Measurements from ENCODE around the gene LAMB4.

LAMB4 gene

DNA sequence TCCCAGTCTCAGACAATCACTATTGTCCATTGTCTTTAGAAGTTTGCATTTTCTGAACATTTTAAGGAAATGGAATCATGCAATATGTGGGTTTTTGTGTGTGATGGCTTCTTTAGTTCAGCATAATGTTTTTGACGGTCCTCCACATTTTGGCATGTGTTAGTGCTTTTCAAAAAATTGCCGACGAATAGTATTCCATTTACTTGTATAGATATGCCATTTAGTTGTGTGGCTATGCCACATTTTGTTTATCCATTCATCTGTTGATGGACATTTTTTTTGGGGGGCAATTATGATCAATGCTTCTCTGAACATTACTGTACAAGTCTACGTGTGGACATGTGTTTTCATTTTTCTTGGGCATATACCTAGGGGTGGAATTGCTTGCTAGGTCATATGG lies 12.0 kb upstream of the LAMB4 start:
- Histone ChIP-seq H3K27ac (ENCODE audit: low read depth, low read length) (no peak overlapping the region), H3K4me1 (ENCODE audit: control insufficient read depth, low read depth, low read length) (no peaks in the 10 kb centered on the region), H3K4ac (ENCODE audit: low read depth, low read length) (no peak overlapping the region), H3K56ac (ENCODE audit: low read length) (no peak overlapping the region), H3K23ac (ENCODE audit: low read length) (no peak overlapping the region), H3K4me2 (ENCODE audit: low read length) (no peak overlapping the region), H3K4me3 (ENCODE audit: low read length) (no peak overlapping the region), H2BK15ac (replicated peaks; ENCODE audit: low read depth) (no peak overlapping the region), H2BK120ac (ENCODE audit: low read depth, low read length) (no peak overlapping the region), H2BK5ac (ENCODE audit: low read length) (no peak overlapping the region), H3K79me2 (ENCODE audit: control insufficient read depth, insufficient read depth, low read length) (no peaks in the 10 kb centered on the region), H4K8ac (ENCODE audit: low read depth, low read length) (no peak overlapping the region), H4K5ac (ENCODE audit: low read length) (no peak overlapping the region), H3K27me3 (ENCODE audit: insufficient read depth, low read length, poor library complexity) (no peaks in the 10 kb centered on the region), H3K18ac (ENCODE audit: low read length) (no peak overlapping the region), H3K79me1 (ENCODE audit: low read length) (no peaks in the 10 kb centered on the region), H2AK5ac (ENCODE audit: low read length) (no peak overlapping the region), H3K36me3 (ENCODE audit: control insufficient read depth, insufficient read depth, low read length) (no peaks in the 10 kb centered on the region), H3K9ac (ENCODE audit: low read length) (no peak overlapping the region)
- no CpG with 5 or more reads among the region's 4 CpGs for WGBS (ENCODE audit: extremely low coverage, insufficient coverage, low lambda C conversion rate)
- no peak for DNase-seq

GRCh38 chr7:108140671-108141070 lies 10.5 kb upstream of the LAMB4 start:
- H3K27ac ChIP-seq (ENCODE audit: low read depth, low read length): no peak overlapping the region
- no peak overlapping the region for H3K9ac ChIP-seq (ENCODE audit: low read length)
- H3K36me3 ChIP-seq (ENCODE audit: control insufficient read depth, insufficient read depth, low read length): no peaks in the 10 kb centered on the region
- H3K4me2 ChIP-seq (ENCODE audit: low read length): no peak overlapping the region
- no peak overlapping the region for H2BK120ac ChIP-seq (ENCODE audit: low read depth, low read length)
- H4K8ac ChIP-seq (ENCODE audit: low read depth, low read length): no peak overlapping the region
- no peak overlapping the region for H4K5ac ChIP-seq (ENCODE audit: low read length)
- no peak overlapping the region for H3K23ac ChIP-seq (ENCODE audit: low read length)
- H3K56ac ChIP-seq (ENCODE audit: low read length): no peak overlapping the region
- no peaks in the 10 kb centered on the region for H3K4me1 ChIP-seq (ENCODE audit: control insufficient read depth, low read depth, low read length)
- H3K79me1 ChIP-seq (ENCODE audit: low read length): no peaks in the 10 kb centered on the region
- H3K18ac ChIP-seq (ENCODE audit: low read length): no peak overlapping the region
- no peaks in the 10 kb centered on the region for H3K79me2 ChIP-seq (ENCODE audit: control insufficient read depth, insufficient read depth, low read length)
- H3K4me3 ChIP-seq (ENCODE audit: low read length): no peak overlapping the region
- DNase-seq: no peak
- no peak overlapping the region for H2BK15ac ChIP-seq (replicated peaks; ENCODE audit: low read depth)
- H2BK5ac ChIP-seq (ENCODE audit: low read length): no peak overlapping the region
- no peak overlapping the region for H2AK5ac ChIP-seq (ENCODE audit: low read length)
- H3K27me3 ChIP-seq (ENCODE audit: insufficient read depth, low read length, poor library complexity): no peaks in the 10 kb centered on the region
- H3K4ac ChIP-seq (ENCODE audit: low read depth, low read length): no peak overlapping the region

- Histone ChIP-seq H3K4ac (ENCODE audit: low read depth, low read length) (no peak overlapping the region), H3K4me3 (ENCODE audit: low read length) (no peak overlapping the region), H3K9ac (ENCODE audit: low read length) (no peak overlapping the region)
These were observed 8.8 kb upstream of the LAMB4 start for GRCh38 chr7:108138911-108139310.

GRCh38 chr7:108137993-108138392 lies 7.8 kb upstream of the LAMB4 start:
- Histone ChIP-seq H3K36me3 (ENCODE audit: control insufficient read depth, insufficient read depth, low read length) (no peaks in the 10 kb centered on the region), H4K8ac (ENCODE audit: low read depth, low read length) (no peak overlapping the region), H3K23ac (ENCODE audit: low read length) (no peak overlapping the region), H3K79me2 (ENCODE audit: control insufficient read depth, insufficient read depth, low read length) (no peaks in the 10 kb centered on the region), H3K18ac (ENCODE audit: low read length) (no peak overlapping the region), H3K4me1 (ENCODE audit: control insufficient read depth, low read depth, low read length) (peaks cover 4% of the 10 kb centered on the region), H3K56ac (ENCODE audit: low read length) (no peak overlapping the region), H2BK5ac (ENCODE audit: low read length) (no peak overlapping the region), H3K27ac (ENCODE audit: low read depth, low read length) (no peak overlapping the region), H2BK120ac (ENCODE audit: low read depth, low read length) (no peak overlapping the region), H3K27me3 (ENCODE audit: insufficient read depth, low read length, poor library complexity) (no peaks in the 10 kb centered on the region), H3K4me3 (ENCODE audit: low read length) (no peak overlapping the region), H2BK15ac (replicated peaks; ENCODE audit: low read depth) (no peak overlapping the region), H3K9ac (ENCODE audit: low read length) (no peak overlapping the region), H3K4me2 (ENCODE audit: low read length) (no peak overlapping the region), H3K4ac (ENCODE audit: low read depth, low read length) (no peak overlapping the region), H3K79me1 (ENCODE audit: low read length) (no peaks in the 10 kb centered on the region), H2AK5ac (ENCODE audit: low read length) (no peak overlapping the region), H4K5ac (ENCODE audit: low read length) (no peak overlapping the region)
- DNase-seq: no peak
- WGBS (ENCODE audit: extremely low coverage, insufficient coverage, low lambda C conversion rate): no CpG with 5 or more reads among the region's 4 CpGs

More at GRCh38 chr7:108138911-108139310, 8.8 kb upstream of the LAMB4 start:
- no peak overlapping the region for H3K27ac ChIP-seq (ENCODE audit: low read depth, low read length)
- H3K56ac ChIP-seq (ENCODE audit: low read length): no peak overlapping the region
- no peak overlapping the region for H2BK15ac ChIP-seq (replicated peaks; ENCODE audit: low read depth)
- H2AK5ac ChIP-seq (ENCODE audit: low read length): no peak overlapping the region
- H3K79me2 ChIP-seq (ENCODE audit: control insufficient read depth, insufficient read depth, low read length): no peaks in the 10 kb centered on the region
- no peaks in the 10 kb centered on the region for H3K36me3 ChIP-seq (ENCODE audit: control insufficient read depth, insufficient read depth, low read length)
- peaks cover 4% of the 10 kb centered on the region for H3K4me1 ChIP-seq (ENCODE audit: control insufficient read depth, low read depth, low read length)
- no peaks in the 10 kb centered on the region for H3K79me1 ChIP-seq (ENCODE audit: low read length)
- no peak for DNase-seq
- no peak overlapping the region for H3K18ac ChIP-seq (ENCODE audit: low read length)
- H2BK5ac ChIP-seq (ENCODE audit: low read length): no peak overlapping the region
- H2BK120ac ChIP-seq (ENCODE audit: low read depth, low read length): no peak overlapping the region
- H4K5ac ChIP-seq (ENCODE audit: low read length): no peak overlapping the region
- H3K4me2 ChIP-seq (ENCODE audit: low read length): no peak overlapping the region
- H3K27me3 ChIP-seq (ENCODE audit: insufficient read depth, low read length, poor library complexity): no peaks in the 10 kb centered on the region
- H4K8ac ChIP-seq (ENCODE audit: low read depth, low read length): no peak overlapping the region
- H3K23ac ChIP-seq (ENCODE audit: low read length): no peak overlapping the region

DNA sequence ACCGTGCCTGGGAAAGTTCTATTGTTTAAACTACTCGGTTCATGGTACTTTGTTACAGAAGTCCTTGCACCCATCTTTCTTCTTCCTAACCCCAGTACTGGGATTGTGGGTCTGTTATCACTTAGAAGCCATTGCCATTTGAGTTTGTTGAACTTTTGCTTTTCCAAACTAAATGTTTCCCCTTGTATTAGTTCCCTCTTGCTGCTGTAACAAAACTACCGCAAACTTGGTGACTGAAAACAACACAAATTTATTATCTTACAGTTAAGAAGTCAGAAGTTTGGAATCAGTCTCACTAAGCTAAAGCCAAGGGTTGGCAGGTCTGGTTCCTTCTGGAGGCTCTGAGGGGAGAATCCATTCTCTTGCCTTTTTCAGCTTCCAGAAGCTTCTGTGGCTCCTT lies 6.9 kb upstream of the LAMB4 start:
- no peak overlapping the region for H2AK5ac ChIP-seq (ENCODE audit: low read length)
- no peak overlapping the region for H4K8ac ChIP-seq (ENCODE audit: low read depth, low read length)
- no peaks in the 10 kb centered on the region for H3K36me3 ChIP-seq (ENCODE audit: control insufficient read depth, insufficient read depth, low read length)
- H3K4me2 ChIP-seq (ENCODE audit: low read length): no peak overlapping the region
- no peak overlapping the region for H2BK15ac ChIP-seq (replicated peaks; ENCODE audit: low read depth)
- H3K23ac ChIP-seq (ENCODE audit: low read length): no peak overlapping the region
- H3K18ac ChIP-seq (ENCODE audit: low read length): no peak overlapping the region
- no peak overlapping the region for H4K5ac ChIP-seq (ENCODE audit: low read length)
- no peaks in the 10 kb centered on the region for H3K79me1 ChIP-seq (ENCODE audit: low read length)
- H3K56ac ChIP-seq (ENCODE audit: low read length): no peak overlapping the region
- no peak overlapping the region for H3K27ac ChIP-seq (ENCODE audit: low read depth, low read length)
- H3K4me3 ChIP-seq (ENCODE audit: low read length): no peak overlapping the region
- H3K4me1 ChIP-seq (ENCODE audit: control insufficient read depth, low read depth, low read length): peaks cover 9% of the 10 kb centered on the region
- no peak overlapping the region for H2BK120ac ChIP-seq (ENCODE audit: low read depth, low read length)
- H2BK5ac ChIP-seq (ENCODE audit: low read length): no peak overlapping the region
- H3K79me2 ChIP-seq (ENCODE audit: control insufficient read depth, insufficient read depth, low read length): no peaks in the 10 kb centered on the region
- WGBS (ENCODE audit: extremely low coverage, insufficient coverage, low lambda C conversion rate): no CpG with 5 or more reads among the region's 3 CpGs
- H3K9ac ChIP-seq (ENCODE audit: low read length): no peak overlapping the region
- H3K4ac ChIP-seq (ENCODE audit: low read depth, low read length): no peak overlapping the region
- no peaks in the 10 kb centered on the region for H3K27me3 ChIP-seq (ENCODE audit: insufficient read depth, low read length, poor library complexity)
- DNase-seq: no peak

- Histone ChIP-seq H3K79me1 (ENCODE audit: low read length) (no peaks in the 10 kb centered on the region), H2BK5ac (ENCODE audit: low read length) (no peak overlapping the region), H2BK15ac (replicated peaks; ENCODE audit: low read depth) (no peak overlapping the region), H3K23ac (ENCODE audit: low read length) (no peak overlapping the region), H4K5ac (ENCODE audit: low read length) (no peak overlapping the region), H3K27ac (ENCODE audit: low read depth, low read length) (no peak overlapping the region), H2AK5ac (ENCODE audit: low read length) (no peak overlapping the region), H3K36me3 (ENCODE audit: control insufficient read depth, insufficient read depth, low read length) (no peaks in the 10 kb centered on the region), H3K9ac (ENCODE audit: low read length) (no peak overlapping the region), H3K56ac (ENCODE audit: low read length) (no peak overlapping the region), H3K4ac (ENCODE audit: low read depth, low read length) (no peak overlapping the region), H3K18ac (ENCODE audit: low read length) (no peak overlapping the region), H3K4me1 (ENCODE audit: control insufficient read depth, low read depth, low read length) (peaks cover 9% of the 10 kb centered on the region), H3K4me2 (ENCODE audit: low read length) (no peak overlapping the region), H3K79me2 (ENCODE audit: control insufficient read depth, insufficient read depth, low read length) (no peaks in the 10 kb centered on the region), H2BK120ac (ENCODE audit: low read depth, low read length) (no peak overlapping the region), H4K8ac (ENCODE audit: low read depth, low read length) (no peak overlapping the region), H3K4me3 (ENCODE audit: low read length) (no peak overlapping the region), H3K27me3 (ENCODE audit: insufficient read depth, low read length, poor library complexity) (no peaks in the 10 kb centered on the region)
- no CpG with 5 or more reads among the region's 4 CpGs for WGBS (ENCODE audit: extremely low coverage, insufficient coverage, low lambda C conversion rate)
- no peak for DNase-seq
These were observed 6.1 kb upstream of the LAMB4 start for GRCh38 chr7:108136191-108136688.

Data from mesendoderm (in vitro differentiated cells).